Measurements from ENCODE around the gene EFCAB14.

- TF ChIP-seq, protein P1, sequence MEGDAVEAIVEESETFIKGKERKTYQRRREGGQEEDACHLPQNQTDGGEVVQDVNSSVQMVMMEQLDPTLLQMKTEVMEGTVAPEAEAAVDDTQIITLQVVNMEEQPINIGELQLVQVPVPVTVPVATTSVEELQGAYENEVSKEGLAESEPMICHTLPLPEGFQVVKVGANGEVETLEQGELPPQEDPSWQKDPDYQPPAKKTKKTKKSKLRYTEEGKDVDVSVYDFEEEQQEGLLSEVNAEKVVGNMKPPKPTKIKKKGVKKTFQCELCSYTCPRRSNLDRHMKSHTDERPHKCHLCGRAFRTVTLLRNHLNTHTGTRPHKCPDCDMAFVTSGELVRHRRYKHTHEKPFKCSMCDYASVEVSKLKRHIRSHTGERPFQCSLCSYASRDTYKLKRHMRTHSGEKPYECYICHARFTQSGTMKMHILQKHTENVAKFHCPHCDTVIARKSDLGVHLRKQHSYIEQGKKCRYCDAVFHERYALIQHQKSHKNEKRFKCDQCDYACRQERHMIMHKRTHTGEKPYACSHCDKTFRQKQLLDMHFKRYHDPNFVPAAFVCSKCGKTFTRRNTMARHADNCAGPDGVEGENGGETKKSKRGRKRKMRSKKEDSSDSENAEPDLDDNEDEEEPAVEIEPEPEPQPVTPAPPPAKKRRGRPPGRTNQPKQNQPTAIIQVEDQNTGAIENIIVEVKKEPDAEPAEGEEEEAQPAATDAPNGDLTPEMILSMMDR (IDR thresholded peaks at IDR 0.05): no peak
- no peak for TF ChIP-seq POLR2AphosphoS5 (IDR thresholded peaks at IDR 0.05)
These were observed 38.9 kb downstream of the EFCAB14 start for GRCh38 chr1:46679789-46680573.
